Liver (tissue), 9 donors: ENCODE results near the gene FAM83G. TPM values are rescaled to one million over a fixed set of nuclear protein-coding genes. Genes with fewer than 3 reads are reported as not detected.

Experiments used
- DNase-seq: peaks from one replicate; pipeline ENCODE4 v3.0.0-alpha.2; 2017; ENCODE audit warnings: low spot score
- H3K27ac ChIP-seq, 2 donors: one replicate each; pipeline ENCODE4 v1.7.0; 2013; ENCODE audit warnings: inconsistent platforms in 2 of 2, low read length in 2 of 2, control low read depth in 1 of 2, low read depth in 1 of 2, mild to moderate bottlenecking in 1 of 2
- H3K27me3 ChIP-seq, 4 donors: one replicate each; pipeline versions ENCODE4 v1.6.1 to v1.7.0; 2013; ENCODE audit warnings: low read length in 3 of 4, inconsistent platforms in 1 of 4, mild to moderate bottlenecking in 1 of 4, moderate library complexity in 1 of 4; ENCODE audit not compliant: control insufficient read depth in 4 of 4, insufficient read depth in 4 of 4
- H3K36me3 ChIP-seq, 4 donors: one replicate each; pipeline versions ENCODE4 v1.6.1 to v1.7.0; 2013; ENCODE audit warnings: low read length in 3 of 4, mild to moderate bottlenecking in 3 of 4, low read depth in 1 of 4, moderate library complexity in 1 of 4; ENCODE audit not compliant: control insufficient read depth in 4 of 4, insufficient read depth in 3 of 4
- H3K4me1 ChIP-seq, 4 donors: one replicate each; pipeline versions ENCODE4 v1.6.1 to v1.7.0; 2013; ENCODE audit warnings: low read length in 3 of 4, mild to moderate bottlenecking in 3 of 4, moderate library complexity in 1 of 4; ENCODE audit not compliant: control insufficient read depth in 4 of 4, insufficient read depth in 4 of 4
- H3K4me3 ChIP-seq, 3 donors: one replicate each; pipeline versions ENCODE4 v1.6.1 to v1.7.0; 2013; ENCODE audit warnings: low read length in 3 of 3, control low read depth in 1 of 3, low read depth in 1 of 3, mild to moderate bottlenecking in 1 of 3
- H3K9ac ChIP-seq, 2 donors: one replicate each; pipeline ENCODE4 v1.7.0; 2013; ENCODE audit warnings: low read length in 2 of 2, mild to moderate bottlenecking in 2 of 2, moderate library complexity in 2 of 2, control low read depth in 1 of 2, low read depth in 1 of 2
- H3K9me3 ChIP-seq, 4 donors: one replicate each; pipeline versions ENCODE4 v1.6.1 to v1.7.0; 2013; ENCODE audit warnings: low read length in 3 of 4; ENCODE audit not compliant: control insufficient read depth in 4 of 4
- ATF3 ChIP-seq: IDR thresholded peaks from 2 replicates; pipeline ENCODE4 v1.6.1; 2016; ENCODE audit warnings: antibody characterized with exemption
- CTCF ChIP-seq: fragments of 150-350 bp; IDR thresholded peaks from 2 replicates; pipeline ENCODE4 v1.5.1; 2017; ENCODE audit warnings: improper control_type of control experiment, low read depth, low read length; ENCODE audit not compliant: missing input control
- EGR1 ChIP-seq, 2 donors: IDR thresholded peaks; 2 replicates each; pipeline ENCODE4 v1.6.1; 2016 to 2018; ENCODE audit warnings: antibody characterized with exemption in 2 of 2, low read depth in 2 of 2
- FOXA1 ChIP-seq: IDR thresholded peaks from 2 replicates; pipeline ENCODE4 v1.6.1; 2016; ENCODE audit warnings: antibody characterized with exemption
- FOXA2 ChIP-seq: IDR thresholded peaks from 2 replicates; pipeline ENCODE4 v1.6.1; 2016; ENCODE audit warnings: antibody characterized with exemption
- GABPA ChIP-seq, 2 donors: IDR thresholded peaks in 1 of 2; conservative IDR thresholded peaks in 1 of 2; 2 replicates each; pipeline ENCODE4 v1.6.1; 2016; ENCODE audit warnings: antibody characterized with exemption in 2 of 2, mild to moderate bottlenecking in 1 of 2, moderate library complexity in 1 of 2
- HNF4A ChIP-seq, 2 donors: conservative IDR thresholded peaks; 2 replicates each; pipeline ENCODE4 v1.6.1; 2016; ENCODE audit warnings: antibody characterized with exemption in 2 of 2, mild to moderate bottlenecking in 2 of 2
- HNF4G ChIP-seq: IDR thresholded peaks from 2 replicates; pipeline ENCODE4 v1.6.1; 2016; ENCODE audit warnings: antibody characterized with exemption
- JUND ChIP-seq, 2 donors: IDR thresholded peaks; 2 replicates each; pipeline ENCODE4 v1.6.1; 2016; ENCODE audit warnings: antibody characterized with exemption in 2 of 2
- MAX ChIP-seq: IDR thresholded peaks from 2 replicates; pipeline ENCODE4 v1.6.1; 2016; ENCODE audit warnings: antibody characterized with exemption
- NR2F2 ChIP-seq: IDR thresholded peaks from 2 replicates; pipeline ENCODE4 v1.6.1; 2016; ENCODE audit warnings: antibody characterized with exemption
- RAD21 ChIP-seq, 2 donors: IDR thresholded peaks; 2 replicates each; pipeline ENCODE4 v1.6.1; 2016; ENCODE audit warnings: antibody characterized with exemption in 2 of 2, mild to moderate bottlenecking in 2 of 2
- REST ChIP-seq: IDR thresholded peaks from 2 replicates; pipeline ENCODE4 v1.6.1; 2016; ENCODE audit warnings: antibody characterized with exemption, mild to moderate bottlenecking
- RXRA ChIP-seq, 2 donors: IDR thresholded peaks; 2 replicates each; pipeline ENCODE4 v1.6.1; 2017 to 2018; ENCODE audit warnings: antibody characterized with exemption in 2 of 2, mild to moderate bottlenecking in 1 of 2
- SP1 ChIP-seq: IDR thresholded peaks from 2 replicates; pipeline ENCODE4 v1.6.1; 2018; ENCODE audit warnings: antibody characterized with exemption, mild to moderate bottlenecking
- TAF1 ChIP-seq: conservative IDR thresholded peaks from 2 replicates; pipeline ENCODE4 v1.6.1; 2016; ENCODE audit warnings: antibody characterized with exemption, mild to moderate bottlenecking
- YY1 ChIP-seq: IDR thresholded peaks from 2 replicates; pipeline ENCODE4 v1.6.1; 2016; ENCODE audit warnings: antibody characterized with exemption, mild to moderate bottlenecking
- ZBTB33 ChIP-seq: IDR thresholded peaks from 2 replicates; pipeline ENCODE4 v1.6.1; 2016; ENCODE audit warnings: antibody characterized with exemption
- WGBS: extraction: QIAGEN DNeasy Blood & Tissue Kit; methylation state at CpG from one replicate; pipeline ENCODE4 v1.1.7; 2013; 5-methylcytosine and 5-hydroxymethylcytosine counted together
- polyA plus RNA-seq, 2 donors: library from polyadenylated mRNA; stranded (reverse) in 1 of 2; unstranded in 1 of 2; fragments of 200-250 nt in 1 of 2; fragments of >200 nt in 1 of 2; fragmentation: Nextera tagmentation in 1 of 2; extraction: Ambion mirVana in 1 of 2; gene quantifications; one replicate each; pipeline versions ENCODE4 v1.2.1 to v1.2.3, GENCODE V29; 2013 to 2015
- total RNA-seq, 2 donors: library from RNA; depleted of rRNA; stranded (reverse); fragments of >200 nt; gene quantifications; one replicate each; pipeline ENCODE4 v1.2.3, GENCODE V29; 2014
- donor health status: healthy.
- donor health status: healthy.
- donor health status: healthy.
- donor health status: healthy.
- donor health status: healthy.

FAM83G gene
- total and polyA plus RNA-seq, 4 donors = 5.2 to 25.0 (median 11.5) TPM

GRCh38 chr17:18981335-18981641 is 23.3 kb downstream of the FAM83G start:
- H3K27me3 ChIP-seq = no peaks in the 10 kb centered on the region
- no peak overlapping the region for H3K27ac ChIP-seq
- DNase-seq = no peak
- H3K36me3 ChIP-seq = peaks cover 0 to 10% (median 5%) of the 10 kb centered on the region in 4 donors
- no peak for TF ChIP-seq REST
- no peak for TF ChIP-seq MAX
- no peak for TF ChIP-seq CTCF
- TF ChIP-seq FOXA1 = no peak
- no peak for TF ChIP-seq ZBTB33
- TF ChIP-seq ATF3 = no peak
- no peak for TF ChIP-seq NR2F2
- no peak for TF ChIP-seq GABPA (IDR thresholded peaks at IDR 0.05 in 1 of 2, conservative IDR thresholded peaks at IDR 0.05 in 1 of 2)
- no peak for TF ChIP-seq YY1
- TF ChIP-seq FOXA2 = no peak
- no peak for TF ChIP-seq RXRA (IDR thresholded peaks at IDR 0.05)
- no peak for TF ChIP-seq EGR1 (IDR thresholded peaks at IDR 0.05; ENCODE audit: low read depth in 2 of 2)
- no peak for TF ChIP-seq SP1
- no peak for TF ChIP-seq RAD21 (IDR thresholded peaks at IDR 0.05)
- TF ChIP-seq HNF4A (conservative IDR thresholded peaks at IDR 0.05) = no peak
- no peak for TF ChIP-seq JUND (IDR thresholded peaks at IDR 0.05)
- TF ChIP-seq HNF4G = no peak
- TF ChIP-seq TAF1 = no peak
- WGBS = 78% methylated on average over 6 of the region's 6 CpGs
- H3K9me3 ChIP-seq = no peaks in the 10 kb centered on the region
- H3K4me3 ChIP-seq = no peak overlapping the region
- no peak overlapping the region for H3K9ac ChIP-seq
- H3K4me1 ChIP-seq = peaks cover 7 to 37% (median 24%) of the 10 kb centered on the region in 4 donors
